PC-9 (cell line): ENCODE data around the gene SULT1B1. TPM values are rescaled to one million over a fixed set of nuclear protein-coding genes. Genes with fewer than 3 reads are reported as not detected.

Experiments
- BruUV-seq: library from RNA; stranded (reverse); fragments of 400-500 nt; replicated peaks from 2 replicates; lab custom pipeline; 2021; lab: Mats Ljungman, UMichigan
- CTCF ChIA-PET: fragments of 300-600 bp; sonication (Branson Sonifier 250); formaldehyde crosslinking; loops from one replicate; lab custom pipeline; 2022; ENCODE audit warnings: antibody characterized with exemption; lab: Charles Lee
- POLR2A ChIA-PET: fragments of 300-600 bp; sonication (Branson Sonifier 250); formaldehyde crosslinking; loops from one replicate; lab custom pipeline; 2022; ENCODE audit warnings: antibody characterized with exemption; ENCODE audit not compliant: unreplicated experiment; lab: Charles Lee
- DNase-seq, 2 experiments: peaks; one replicate each; pipeline versions ENCODE4 v3.0.0 to v3.0.0-alpha.2; 2015 to 2022; ENCODE audit warnings: mixed read lengths in 1 of 2
- H2AFZ ChIP-seq: fragments of 200-600 bp; sonication (generic); 2 replicates; pipeline ENCODE4 v1.8.1; 2017; ENCODE audit warnings: antibody characterized with exemption
- H3F3A ChIP-seq: fragments of 200-600 bp; sonication (generic); 2 replicates; pipeline ENCODE4 v1.8.1; 2017; ENCODE audit warnings: antibody characterized with exemption, mild to moderate bottlenecking, low read depth; ENCODE audit not compliant: insufficient read depth
- H3K27ac ChIP-seq: fragments of 200-600 bp; sonication (generic); 2 replicates; pipeline ENCODE4 v1.6.1; 2016; ENCODE audit warnings: mixed run types
- H3K27me3 ChIP-seq: fragments of 200-600 bp; sonication (generic); 2 replicates; pipeline ENCODE4 v1.6.1; 2016; ENCODE audit warnings: low read depth, mixed run types; ENCODE audit not compliant: insufficient read depth
- H3K36me3 ChIP-seq: fragments of 200-600 bp; sonication (generic); 2 replicates; pipeline ENCODE4 v1.6.1; 2016; ENCODE audit warnings: low read depth, mixed run types
- H3K4me1 ChIP-seq: fragments of 200-600 bp; sonication (generic); replicated peaks from 2 replicates; pipeline ENCODE4 v1.6.1; 2016; ENCODE audit warnings: mixed run types; ENCODE audit not compliant: insufficient read depth
- H3K4me2 ChIP-seq: fragments of 200-600 bp; sonication (generic); 2 replicates; pipeline ENCODE4 v1.6.1; 2017; ENCODE audit warnings: mixed run types
- H3K4me3 ChIP-seq: fragments of 200-600 bp; sonication (generic); 2 replicates; pipeline ENCODE4 v1.6.1; 2016; ENCODE audit warnings: mixed run types
- H3K79me2 ChIP-seq: fragments of 200-600 bp; sonication (generic); 2 replicates; pipeline ENCODE4 v1.6.1; 2017; ENCODE audit warnings: low read depth, mixed run types
- H3K9me2 ChIP-seq: fragments of 200-600 bp; sonication (generic); 2 replicates; pipeline ENCODE4 v1.8.1; 2017; ENCODE audit warnings: mild to moderate bottlenecking; ENCODE audit not compliant: insufficient read depth
- H3K9me3 ChIP-seq: fragments of 200-600 bp; sonication (generic); 2 replicates; pipeline ENCODE4 v1.8.1; 2016; ENCODE audit warnings: low read depth; ENCODE audit not compliant: insufficient read depth
- H4K20me1 ChIP-seq: fragments of 200-600 bp; sonication (generic); 2 replicates; pipeline ENCODE4 v1.8.1; 2017; ENCODE audit not compliant: insufficient read depth
- CTCF ChIP-seq: fragments of 200-600 bp; sonication (generic); conservative IDR thresholded peaks from 2 replicates; pipeline ENCODE4 v1.6.1; 2017; ENCODE audit warnings: mixed run types, antibody characterized with exemption, mild to moderate bottlenecking, moderate library complexity
- EZH2 ChIP-seq: fragments of 200-600 bp; sonication (generic); IDR thresholded peaks from 2 replicates; pipeline ENCODE4 v1.8.0; 2017; ENCODE audit warnings: antibody characterized with exemption, low read depth
- intact Hi-C: fragments of 100-400 bp; cut with micrococcal nuclease; formaldehyde crosslinking; loops from one replicate; pipeline ENCODE4 v1.10.0; 2022; ENCODE audit not compliant: unreplicated experiment
- total RNA-seq: library from RNA; stranded (reverse); gene quantifications from 2 replicates; pipeline ENCODE4 v1.2.3, GENCODE V29; 2021

SULT1B1 gene
- total RNA-seq, 1 experiment from 2014 or later = 0.24 TPM

GRCh38 chr4:69730002-69730401 lies 30.4 kb downstream of the SULT1B1 start:
- TF ChIP-seq CTCF = no peak
- TF ChIP-seq EZH2 = no peak
- DNase-seq = no peak
- BruUV-seq = no TSS peak
- Histone ChIP-seq H3K36me3 (no peaks in the 10 kb centered on the region), H3K79me2 (no peaks in the 10 kb centered on the region), H3K9me2 (no peaks in the 10 kb centered on the region), H3K27ac (no peak overlapping the region), H3K27me3 (no peaks in the 10 kb centered on the region), H3K9me3 (no peaks in the 10 kb centered on the region), H4K20me1 (no peaks in the 10 kb centered on the region), H3K4me1 (no peaks in the 10 kb centered on the region), H3K4me2 (no peak overlapping the region), H2AFZ (no peak overlapping the region), H3F3A (no peaks in the 10 kb centered on the region), H3K4me3 (no peak overlapping the region)
- intact Hi-C loops = no loop called here
- ChIA-PET CTCF (no interaction called here), POLR2A (no interaction called here)

GRCh38 chr4:69727926-69728325 lies 32.5 kb downstream of the SULT1B1 start:
- CTCF ChIA-PET = no interaction called here
- H2AFZ ChIP-seq = no peak overlapping the region
- BruUV-seq = no TSS peak
- no peak overlapping the region for H3K4me2 ChIP-seq
- H3K4me1 ChIP-seq = no peaks in the 10 kb centered on the region
- DNase-seq = no peak
- H3F3A ChIP-seq = no peaks in the 10 kb centered on the region
- POLR2A ChIA-PET = no interaction called here
- H3K4me3 ChIP-seq = no peak overlapping the region
- H3K27ac ChIP-seq = no peak overlapping the region
- no peaks in the 10 kb centered on the region for H3K9me3 ChIP-seq
- H3K79me2 ChIP-seq = no peaks in the 10 kb centered on the region
- no peaks in the 10 kb centered on the region for H3K36me3 ChIP-seq
- H3K9me2 ChIP-seq = no peaks in the 10 kb centered on the region
- intact Hi-C loops = no loop called here
- TF ChIP-seq EZH2 (no peak), CTCF (no peak)
- H3K27me3 ChIP-seq = no peaks in the 10 kb centered on the region
- no peaks in the 10 kb centered on the region for H4K20me1 ChIP-seq

- H3K36me3 ChIP-seq = no peaks in the 10 kb centered on the region
- H3K27me3 ChIP-seq = no peaks in the 10 kb centered on the region
- H4K20me1 ChIP-seq = no peaks in the 10 kb centered on the region
- no peak for TF ChIP-seq CTCF
- TF ChIP-seq EZH2 = no peak
- H3K9me3 ChIP-seq = no peaks in the 10 kb centered on the region
- ChIA-PET CTCF (no interaction called here), POLR2A (no interaction called here)
- no peak overlapping the region for H3K4me2 ChIP-seq
- no peaks in the 10 kb centered on the region for H3K9me2 ChIP-seq
- no peaks in the 10 kb centered on the region for H3K4me1 ChIP-seq
- H3F3A ChIP-seq = no peaks in the 10 kb centered on the region
- DNase-seq = no peak
- BruUV-seq = no TSS peak
- intact Hi-C loops = no loop called here
- no peak overlapping the region for H2AFZ ChIP-seq
- no peak overlapping the region for H3K27ac ChIP-seq
- no peak overlapping the region for H3K4me3 ChIP-seq
- no peaks in the 10 kb centered on the region for H3K79me2 ChIP-seq
Measured at GRCh38 chr4:69727426-69727825, 33.0 kb downstream of the SULT1B1 start.
